D721Med (cell line): ENCODE measurements around the gene NSL1.
"Not testable (repeated sequence)": the region's sequence is repeated elsewhere in the genome, so short reads cannot be mapped to it uniquely, and the experiment has no call there.

ENCODE experiments used
- DNase-seq: peaks from one replicate; pipeline ENCODE4 v3.0.0; 2011; ENCODE audit warnings: low spot score; ENCODE audit not compliant: insufficient read length
- FAIRE-seq: peaks from 2 replicates; lab custom pipeline; 2011; peaks lifted over from hg19 to GRCh38; lab: Jason Lieb, UNC
- TF ChIP-seq, protein P1 (sequence below): IDR thresholded peaks from 2 replicates; pipeline ENCODE4 v1.5.1; 2012; ENCODE audit warnings: mild to moderate bottlenecking, control low read depth; ENCODE audit not compliant: insufficient read depth; ENCODE audit errors: missing control alignments

NSL1 gene

DNA sequence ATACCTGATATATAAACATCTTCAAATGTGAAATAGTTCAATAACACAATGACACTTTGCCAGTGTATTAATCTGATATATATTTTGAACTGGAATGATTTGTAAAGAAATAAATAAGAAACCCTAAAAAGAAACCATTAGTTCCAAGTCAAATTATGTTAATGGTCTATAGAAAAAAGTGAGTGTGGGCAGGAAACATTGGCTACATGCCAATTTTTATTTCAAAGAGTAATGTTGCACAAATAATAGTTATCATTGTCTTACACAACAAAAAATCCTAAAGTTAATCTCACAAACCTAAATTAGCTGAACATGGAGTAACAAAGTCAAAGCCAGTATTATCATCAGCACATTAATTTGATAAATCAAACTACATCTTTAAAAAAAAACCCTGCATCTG, 54.0 kb downstream of the NSL1 start:
- no peak for DNase-seq
- peak; percentile 66 for FAIRE-seq
- TF ChIP-seq, protein P1, sequence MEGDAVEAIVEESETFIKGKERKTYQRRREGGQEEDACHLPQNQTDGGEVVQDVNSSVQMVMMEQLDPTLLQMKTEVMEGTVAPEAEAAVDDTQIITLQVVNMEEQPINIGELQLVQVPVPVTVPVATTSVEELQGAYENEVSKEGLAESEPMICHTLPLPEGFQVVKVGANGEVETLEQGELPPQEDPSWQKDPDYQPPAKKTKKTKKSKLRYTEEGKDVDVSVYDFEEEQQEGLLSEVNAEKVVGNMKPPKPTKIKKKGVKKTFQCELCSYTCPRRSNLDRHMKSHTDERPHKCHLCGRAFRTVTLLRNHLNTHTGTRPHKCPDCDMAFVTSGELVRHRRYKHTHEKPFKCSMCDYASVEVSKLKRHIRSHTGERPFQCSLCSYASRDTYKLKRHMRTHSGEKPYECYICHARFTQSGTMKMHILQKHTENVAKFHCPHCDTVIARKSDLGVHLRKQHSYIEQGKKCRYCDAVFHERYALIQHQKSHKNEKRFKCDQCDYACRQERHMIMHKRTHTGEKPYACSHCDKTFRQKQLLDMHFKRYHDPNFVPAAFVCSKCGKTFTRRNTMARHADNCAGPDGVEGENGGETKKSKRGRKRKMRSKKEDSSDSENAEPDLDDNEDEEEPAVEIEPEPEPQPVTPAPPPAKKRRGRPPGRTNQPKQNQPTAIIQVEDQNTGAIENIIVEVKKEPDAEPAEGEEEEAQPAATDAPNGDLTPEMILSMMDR: no peak

DNA sequence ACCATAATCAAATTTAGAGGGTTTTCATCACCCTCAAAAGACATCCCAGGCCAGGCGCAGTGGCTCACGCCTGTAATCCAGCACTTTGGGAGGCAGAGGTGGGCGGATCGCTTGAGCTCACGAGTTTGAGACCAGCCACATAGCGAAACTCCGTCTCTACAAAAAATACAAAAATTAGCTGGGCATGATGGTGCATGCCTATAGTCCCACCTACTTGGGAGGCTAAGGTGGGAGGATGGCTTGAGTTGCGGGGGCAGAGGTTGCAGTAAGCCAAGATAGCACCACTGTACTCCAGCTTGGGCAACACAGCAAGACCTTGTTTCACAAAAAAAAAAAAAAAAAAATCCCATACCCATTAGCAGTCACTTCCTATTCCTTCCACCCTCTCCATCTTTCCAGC, 58.5 kb downstream of the NSL1 start:
- DNase-seq (no peak), FAIRE-seq (no peak)
- TF ChIP-seq, protein P1: no peak

DNA sequence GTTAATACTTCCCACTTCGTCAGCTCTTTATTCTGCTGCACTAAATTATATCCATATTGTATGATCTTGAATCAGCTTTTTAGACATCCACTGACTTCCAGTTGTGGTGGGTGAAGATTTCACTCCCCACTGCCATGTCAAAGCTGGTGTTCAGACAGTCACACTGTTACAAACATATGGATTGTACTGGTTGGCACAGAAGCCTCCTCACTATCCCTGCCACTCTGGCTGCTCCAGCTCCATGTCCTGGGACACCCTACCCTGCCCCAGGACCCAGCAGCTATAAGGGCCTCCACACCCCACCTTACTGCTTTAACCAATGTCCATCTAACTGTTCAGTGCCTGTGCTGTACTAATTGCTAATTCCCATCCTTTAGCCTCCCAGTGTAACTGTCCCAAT, 59.9 kb downstream of the NSL1 start:
- DNase-seq (no peak), FAIRE-seq (no peak)
- TF ChIP-seq, protein P1: no peak

GRCh38 chr1:212728606-212729005, 63.0 kb downstream of the NSL1 start:
- FAIRE-seq (no peak), DNase-seq (no peak)
- TF ChIP-seq, protein P1: no peak

- TF ChIP-seq, protein P1: no peak
- no peak for DNase-seq
- no peak for FAIRE-seq
These were observed 64.0 kb downstream of the NSL1 start for GRCh38 chr1:212727386-212728181.

- not testable (repeated sequence) for FAIRE-seq
These were observed 66.9 kb downstream of the NSL1 start for GRCh38 chr1:212724679-212725078.

GRCh38 chr1:212722270-212722957, 69.2 kb downstream of the NSL1 start:
- TF ChIP-seq, protein P1: no peak
- FAIRE-seq: no peak
- DNase-seq: no peak

More at GRCh38 chr1:212724679-212725078, 66.9 kb downstream of the NSL1 start:
- not testable (repeated sequence) for DNase-seq
